ENCODE data around the gene ATP10B. TPM values are rescaled to one million over a fixed set of nuclear protein-coding genes. Genes with fewer than 3 reads are reported as not detected.

Gene ATP10B
- total RNA-seq, result 7.2 TPM

GRCh38 chr5:160852049-160852448 is at the start of gene ATP10B:
Gene ATP10B, minus strand, starts transcription at chr5:160852211. Its CDS starts 164,137 bp downstream, at chr5:160688074.

Measured in parietal lobe (tissue), 1 donor.